H9 (cell line): Measurements from ENCODE around the gene SNRNP35. TPM values are rescaled to one million over a fixed set of nuclear protein-coding genes. Genes with fewer than 3 reads are reported as not detected.
"Not testable (repeated sequence)": the region's sequence is repeated elsewhere in the genome, so short reads cannot be mapped to it uniquely, and the experiment has no call there.

Experiments
- DNase-seq: peaks from one replicate; pipeline ENCODE4 v3.0.0-alpha.2; 2017
- H2AFZ ChIP-seq: one replicate; pipeline ENCODE4 v1.6.1; 2013; ENCODE audit warnings: mild to moderate bottlenecking, low read length, control low read depth, moderate library complexity
- H2AK5ac ChIP-seq: 2 replicates; pipeline ENCODE4 v1.6.1; 2013; ENCODE audit warnings: low read length, control low read depth, mixed read lengths; ENCODE audit not compliant: insufficient read length
- H2BK120ac ChIP-seq: one replicate; pipeline ENCODE4 v1.6.1; 2013; ENCODE audit warnings: low read depth, mild to moderate bottlenecking, low read length, control low read depth, inconsistent platforms; ENCODE audit not compliant: poor library complexity, severe bottlenecking
- H2BK12ac ChIP-seq: 2 replicates; pipeline ENCODE4 v1.6.1; 2013; ENCODE audit warnings: low read length, control low read depth, mixed read lengths, low read depth; ENCODE audit not compliant: insufficient read length
- H2BK15ac ChIP-seq: 2 replicates; pipeline ENCODE4 v1.6.1; 2013; ENCODE audit warnings: low read depth, low read length, control low read depth
- H2BK20ac ChIP-seq: one replicate; pipeline ENCODE4 v1.6.1; 2013; ENCODE audit warnings: low read depth, mild to moderate bottlenecking, low read length, control low read depth, inconsistent platforms; ENCODE audit not compliant: poor library complexity, severe bottlenecking
- H2BK5ac ChIP-seq: 2 replicates; pipeline ENCODE4 v1.6.1; 2013; ENCODE audit warnings: low read length, control low read depth, mixed read lengths; ENCODE audit not compliant: insufficient read length
- H3K14ac ChIP-seq: 2 replicates; pipeline ENCODE4 v1.6.1; 2013; ENCODE audit warnings: low read length, control low read depth; ENCODE audit not compliant: insufficient read depth
- H3K18ac ChIP-seq: 2 replicates; pipeline ENCODE4 v1.6.1; 2013; ENCODE audit warnings: low read depth, mild to moderate bottlenecking, mixed read lengths, low read length, control low read depth; ENCODE audit not compliant: insufficient read length
- H3K23ac ChIP-seq: 2 replicates; pipeline ENCODE4 v1.6.1; 2013; ENCODE audit warnings: low read length, control low read depth, mixed read lengths, low read depth; ENCODE audit not compliant: insufficient read length
- H3K23me2 ChIP-seq: 2 replicates; pipeline ENCODE4 v1.6.1; 2013; ENCODE audit warnings: low read depth, mild to moderate bottlenecking, mixed read lengths, low read length, control low read depth; ENCODE audit not compliant: insufficient read length, poor library complexity, severe bottlenecking
- H3K27ac ChIP-seq: 2 replicates; pipeline ENCODE4 v1.5.1; 2013; ENCODE audit warnings: low read length, control low read depth, mixed read lengths, low read depth; ENCODE audit not compliant: insufficient read length
- H3K27me3 ChIP-seq: 2 replicates; pipeline ENCODE4 v1.6.1; 2013; ENCODE audit warnings: low read length, control low read depth, inconsistent platforms; ENCODE audit not compliant: insufficient read depth
- H3K4ac ChIP-seq: 2 replicates; pipeline ENCODE4 v1.6.1; 2013; ENCODE audit warnings: low read depth, mild to moderate bottlenecking, control low read depth, inconsistent platforms, low read length, moderate library complexity
- H3K4me1 ChIP-seq: 2 replicates; pipeline ENCODE4 v1.6.1; 2013; ENCODE audit warnings: low read length, control low read depth, inconsistent platforms; ENCODE audit not compliant: insufficient read depth
- H3K4me2 ChIP-seq: 2 replicates; pipeline ENCODE4 v1.6.1; 2013; ENCODE audit warnings: low read length, control low read depth, mixed read lengths; ENCODE audit not compliant: insufficient read length, insufficient read depth
- H3K56ac ChIP-seq: 2 replicates; pipeline ENCODE4 v1.6.1; 2013; ENCODE audit warnings: low read depth, mild to moderate bottlenecking, mixed read lengths, low read length, control low read depth; ENCODE audit not compliant: insufficient read length
- H3K79me1 ChIP-seq: 2 replicates; pipeline ENCODE4 v1.6.1; 2013; ENCODE audit warnings: low read depth, mild to moderate bottlenecking, moderate library complexity, low read length, control low read depth, inconsistent platforms; ENCODE audit not compliant: insufficient read depth, poor library complexity, severe bottlenecking
- H3K79me2 ChIP-seq: 2 replicates; pipeline ENCODE4 v1.6.1; 2013; ENCODE audit warnings: low read length, control low read depth, inconsistent platforms; ENCODE audit not compliant: insufficient read depth
- H3K9ac ChIP-seq: 2 replicates; pipeline ENCODE4 v1.6.1; 2013; ENCODE audit warnings: low read length, control low read depth, mixed read lengths; ENCODE audit not compliant: insufficient read length; ENCODE audit errors: extremely low read depth
- H3K9me3 ChIP-seq: one replicate; pipeline ENCODE4 v1.6.1; 2013; ENCODE audit warnings: low read depth, low read length, inconsistent platforms; ENCODE audit not compliant: control insufficient read depth
- H3T11ph ChIP-seq: one replicate; pipeline ENCODE4 v1.6.1; 2013; ENCODE audit warnings: mild to moderate bottlenecking, low read length, control low read depth, inconsistent platforms
- H4K20me1 ChIP-seq: one replicate; pipeline ENCODE4 v1.6.1; 2013; ENCODE audit not compliant: control insufficient read depth, insufficient read length, insufficient read depth
- H4K5ac ChIP-seq: 2 replicates; pipeline ENCODE4 v1.6.1; 2013; ENCODE audit warnings: low read depth, mild to moderate bottlenecking, mixed read lengths, low read length, control low read depth; ENCODE audit not compliant: insufficient read length
- H4K8ac ChIP-seq: replicated peaks from 2 replicates; pipeline ENCODE4 v1.6.1; 2013; ENCODE audit warnings: low read length, control low read depth, mixed read lengths, low read depth; ENCODE audit not compliant: insufficient read length
- H4K91ac ChIP-seq: 2 replicates; pipeline ENCODE4 v1.6.1; 2013; ENCODE audit warnings: low read depth, mild to moderate bottlenecking, moderate library complexity, mixed read lengths, low read length, control low read depth; ENCODE audit not compliant: insufficient read length
- H3K27ac Mint-ChIP-seq, 3 experiments: 2 replicates in 2 of 3; 3 replicates in 1 of 3; pipeline ENCODE4 v1.8.0; 2020 to 2021; ENCODE audit warnings: mixed read lengths in 3 of 3, mild to moderate bottlenecking in 1 of 3, moderate library complexity in 1 of 3
- H3K27me3 Mint-ChIP-seq: 2 replicates; pipeline ENCODE4 v1.8.0; 2021; ENCODE audit warnings: low read depth, mild to moderate bottlenecking, moderate library complexity, mixed read lengths
- H3K36me3 Mint-ChIP-seq, 3 experiments: 2 replicates in 2 of 3; 3 replicates in 1 of 3; pipeline ENCODE4 v1.8.0; 2020 to 2021; ENCODE audit warnings: low read depth in 3 of 3, mixed read lengths in 3 of 3; ENCODE audit not compliant: insufficient read depth in 1 of 3
- H3K4me1 Mint-ChIP-seq, 2 experiments: 2 replicates each; pipeline ENCODE4 v1.8.0; 2020; ENCODE audit warnings: mixed read lengths in 2 of 2
- H3K4me3 Mint-ChIP-seq, 2 experiments: 2 replicates in 1 of 2; 3 replicates in 1 of 2; pipeline ENCODE4 v1.8.0; 2020 to 2021; ENCODE audit warnings: mild to moderate bottlenecking in 2 of 2, mixed read lengths in 2 of 2, moderate library complexity in 1 of 2
- H3K9me3 Mint-ChIP-seq, 2 experiments: 2 replicates in 1 of 2; 3 replicates in 1 of 2; pipeline ENCODE4 v1.8.0; 2020; ENCODE audit warnings: mild to moderate bottlenecking in 2 of 2, mixed read lengths in 2 of 2, moderate library complexity in 1 of 2
- CTCF ChIP-seq: fragments of 200-600 bp; sonication (generic); conservative IDR thresholded peaks from 3 replicates; pipeline ENCODE4 v1.8.0; 2021; ENCODE audit warnings: antibody characterized with exemption, mild to moderate bottlenecking
- WGBS: extraction: QIAGEN DNeasy Blood & Tissue Kit; methylation state at CpG from one replicate; pipeline ENCODE4 v1.1.7; 2013; ENCODE audit warnings: missing lambda C conversion rate, low lambda C conversion rate, mixed read lengths; ENCODE audit not compliant: insufficient read length; ENCODE audit errors: extremely low coverage; 5-methylcytosine and 5-hydroxymethylcytosine counted together
- long read RNA-seq: library from polyadenylated mRNA; unstranded; transcript quantifications from one replicate; pipeline ENCODE4 v2.0.0, GENCODE V29; 2020
- total RNA-seq: library from RNA; stranded (reverse); gene quantifications from 2 replicates; pipeline ENCODE4 v1.2.1, GENCODE V29; 2021

Gene SNRNP35
- total RNA-seq = 16.3 and 16.5 TPM in 2 replicates
- long read RNA-seq, transcript SNRNP35-203 (2 exons, 1,975 nt) = major isoform, 27 of 33 reads
- long read RNA-seq, partial matches to known transcripts = 0 of 33 reads
- long read RNA-seq, other reads (novel, unspliced or antisense) = 2 of 33 reads

GRCh38 chr12:123457980-123458779 lies at the start of gene SNRNP35:
Gene SNRNP35, plus strand, starts transcription at chr12:123458139. Its CDS starts 7,402 bp downstream, at chr12:123465541.
- Mint-ChIP-seq H3K4me3 (peak within 1 kb of the TSS; percentile 92 to 97), H3K36me3 (peaks cover 0 to 12% (median 5%) of the 10 kb centered on the region in 3 experiments; a peak in 4 of 7 replicates), H3K9me3 (no peaks in the 10 kb centered on the region), H3K27me3 (peaks cover 2% of the 10 kb centered on the region; the same call in 1 of the 2 replicates), H3K4me1 (peaks cover 5 to 9% of the 10 kb centered on the region in 2 experiments), H3K27ac (peak within 1 kb of the TSS; percentile 99 to 100 (median 100))
- Histone ChIP-seq H4K91ac (no peak within 1 kb of the TSS), H2AK5ac (no peak within 1 kb of the TSS), H3K27ac (peak within 1 kb of the TSS; percentile 77), H3K9ac (peak within 1 kb of the TSS; percentile 95), H3K27me3 (no peaks in the 10 kb centered on the region), H3K23me2 (peaks cover 3% of the 10 kb centered on the region), H3T11ph (no peak within 1 kb of the TSS), H2BK12ac (no peak within 1 kb of the TSS), H3K4me2 (peak within 1 kb of the TSS; percentile 33), H3K18ac (peak within 1 kb of the TSS; percentile 73), H3K79me2 (no peaks in the 10 kb centered on the region), H3K79me1 (no peaks in the 10 kb centered on the region), H3K9me3 (no peaks in the 10 kb centered on the region), H2BK5ac (no peak within 1 kb of the TSS), H3K4ac (no peak within 1 kb of the TSS; the same call in 1 of the 2 replicates), H3K23ac (no peak within 1 kb of the TSS), H2BK120ac (no peak within 1 kb of the TSS), H2BK20ac (no peak within 1 kb of the TSS), H3K56ac (no peak within 1 kb of the TSS), H2AFZ (no peak within 1 kb of the TSS), H4K5ac (peak within 1 kb of the TSS; percentile 66), H3K14ac (peak within 1 kb of the TSS; percentile 99), H4K8ac (no peak within 1 kb of the TSS), H3K4me1 (no peaks in the 10 kb centered on the region), H2BK15ac (no peak within 1 kb of the TSS), H4K20me1 (no peaks in the 10 kb centered on the region)
- no peak for TF ChIP-seq CTCF
- DNase-seq = peak; percentile 86
- no CpG with 5 or more reads among the region's 48 CpGs for WGBS

GRCh38 chr12:123408619-123409018 lies 49.3 kb upstream of the SNRNP35 start:
- H4K20me1 ChIP-seq, H3K79me1 ChIP-seq, H2BK12ac ChIP-seq, DNase-seq, H3K18ac ChIP-seq, H3K23ac ChIP-seq, H3K27ac Mint-ChIP-seq, H2AK5ac ChIP-seq, H3T11ph ChIP-seq, H3K14ac ChIP-seq, H3K23me2 ChIP-seq, H2BK15ac ChIP-seq, H2BK20ac ChIP-seq, H4K91ac ChIP-seq, H3K79me2 ChIP-seq, H3K4ac ChIP-seq, H3K4me1 ChIP-seq, H3K27me3 ChIP-seq, H3K4me2 ChIP-seq, H3K4me1 Mint-ChIP-seq, H4K8ac ChIP-seq, H3K4me3 Mint-ChIP-seq, H3K27ac ChIP-seq, H3K9ac ChIP-seq, H4K5ac ChIP-seq, H2BK120ac ChIP-seq, H2BK5ac ChIP-seq, H3K9me3 ChIP-seq, H2AFZ ChIP-seq, H3K56ac ChIP-seq, H3K9me3 Mint-ChIP-seq: not testable (repeated sequence)
- H3K36me3 Mint-ChIP-seq = peaks cover 19 to 35% (median 26%) of the 10 kb centered on the region in 3 experiments; a peak in 6 of 7 replicates
- no CpG with 5 or more reads among the region's 7 CpGs for WGBS
- H3K27me3 Mint-ChIP-seq = peaks cover 31% of the 10 kb centered on the region
